ENCODE data around the gene GNB1L.

Gene GNB1L

DNA sequence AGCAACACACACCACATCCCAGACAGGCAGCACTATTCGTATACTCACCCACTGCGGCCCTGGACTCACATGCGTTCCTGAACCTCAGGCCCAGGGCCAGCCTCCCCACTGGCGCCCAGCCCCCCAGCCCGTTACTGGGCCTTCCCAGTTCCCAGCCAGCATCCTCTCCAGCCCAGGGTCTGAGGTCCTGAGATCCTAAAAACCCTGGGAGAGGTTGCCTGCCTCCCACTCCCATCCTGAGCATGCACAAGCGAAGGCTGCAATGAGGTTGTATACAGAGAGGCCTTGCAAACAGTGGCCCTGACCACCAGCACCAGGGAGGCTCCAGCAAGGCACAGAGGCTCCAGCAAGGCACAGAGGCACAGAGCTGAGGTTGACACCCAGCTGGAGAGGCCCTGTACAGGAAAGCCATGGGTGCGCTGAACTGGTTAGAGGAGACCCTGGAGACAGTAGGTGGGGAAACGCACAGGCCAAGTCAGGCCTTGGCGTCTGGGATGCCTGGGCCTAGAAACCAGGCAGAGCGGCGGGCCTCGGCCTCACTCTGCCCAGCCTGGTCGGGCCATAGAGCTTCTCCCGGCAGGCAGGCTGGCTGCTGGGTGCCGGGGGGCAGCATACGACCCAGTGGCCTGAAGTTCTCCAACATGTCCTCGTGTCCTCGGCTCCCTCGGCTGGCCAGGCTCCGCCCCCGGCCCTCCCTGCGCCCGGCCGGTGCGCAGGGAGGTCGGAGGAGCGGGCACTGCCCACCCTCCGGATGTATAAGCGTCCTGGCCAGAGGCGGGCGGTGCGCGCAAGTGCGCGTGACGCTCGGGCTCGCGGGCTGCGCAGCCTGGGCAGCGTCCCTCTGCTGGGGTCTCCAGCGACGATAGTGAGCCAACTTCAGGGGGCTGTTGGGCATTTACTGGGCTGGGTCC, 96.4 kb downstream of the GNB1L start:
- TF ChIP-seq EZH2phosphoT487 (IDR thresholded peaks at IDR 0.05; ENCODE audit: low read depth), result no peak
- H3K9ac ChIP-seq (ENCODE audit: low read length), result no peak overlapping the region
- no peak overlapping the region for H2AFZ ChIP-seq (ENCODE audit: low read depth, low read length)
- H3K4me1 ChIP-seq (ENCODE audit: low read length), result peaks cover 5% of the 10 kb centered on the region
- no peaks in the 10 kb centered on the region for H3K9me3 ChIP-seq (ENCODE audit: insufficient read depth, low read length)
- no peaks in the 10 kb centered on the region for H3K27me3 ChIP-seq (ENCODE audit: low read depth, low read length)
- no peaks in the 10 kb centered on the region for H3K36me3 ChIP-seq (replicated peaks; ENCODE audit: low read depth, low read length)
- no peak overlapping the region for H3K4me3 ChIP-seq (ENCODE audit: low read length)
- no peak overlapping the region for H3K4me2 ChIP-seq (ENCODE audit: low read length)
- H3K27ac ChIP-seq (ENCODE audit: low read length), result no peak overlapping the region
- no peaks in the 10 kb centered on the region for H3K79me2 ChIP-seq (ENCODE audit: low read length)
- no peaks in the 10 kb centered on the region for H4K20me1 ChIP-seq (ENCODE audit: insufficient read depth, low read length)

DNA sequence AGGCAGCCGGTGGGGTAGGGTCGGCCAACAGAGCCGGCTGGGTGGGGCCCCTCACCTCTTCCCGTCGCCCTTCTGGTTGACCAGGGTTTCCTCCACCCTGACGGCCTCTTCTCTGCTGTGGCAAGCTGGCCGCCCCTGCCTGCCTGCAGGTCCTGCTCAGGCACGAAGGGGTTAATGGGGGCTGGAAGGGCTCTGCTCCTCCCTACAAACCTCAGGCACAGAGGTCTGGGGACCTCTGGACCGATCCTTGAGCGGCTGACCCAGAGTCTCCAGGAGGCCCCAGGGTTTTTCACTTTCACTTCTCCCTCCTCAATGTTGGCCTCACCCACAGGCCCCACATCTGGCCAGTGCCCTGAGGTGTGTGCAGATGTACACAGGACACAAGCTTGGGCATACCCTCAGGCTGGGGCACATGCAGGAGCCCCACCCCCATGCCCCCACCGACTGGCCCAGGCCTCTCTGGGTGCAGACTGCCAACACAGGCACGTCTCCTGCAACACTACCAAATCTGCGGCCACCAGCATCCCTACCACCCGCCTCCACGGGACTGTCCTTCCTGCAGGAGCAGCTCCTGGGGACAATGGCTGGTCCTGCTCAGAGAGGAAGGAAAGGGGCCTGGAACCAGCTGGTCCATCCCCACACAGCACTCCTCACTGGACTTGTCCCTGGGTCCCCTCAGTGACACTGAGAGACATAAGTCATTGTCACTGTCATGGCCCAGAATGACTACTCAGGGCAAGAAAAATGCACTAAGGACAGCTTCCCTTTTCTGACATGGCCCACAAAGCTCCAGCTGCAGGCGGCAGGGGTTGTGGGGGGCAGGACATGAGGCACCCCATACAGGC, 97.3 kb downstream of the GNB1L start:
- H3K4me3 ChIP-seq (ENCODE audit: low read length), result peak overlapping the region; percentile 71
- H3K27me3 ChIP-seq (ENCODE audit: low read depth, low read length), result no peaks in the 10 kb centered on the region
- H3K4me2 ChIP-seq (ENCODE audit: low read length), result peak overlapping the region; percentile 56

DNA sequence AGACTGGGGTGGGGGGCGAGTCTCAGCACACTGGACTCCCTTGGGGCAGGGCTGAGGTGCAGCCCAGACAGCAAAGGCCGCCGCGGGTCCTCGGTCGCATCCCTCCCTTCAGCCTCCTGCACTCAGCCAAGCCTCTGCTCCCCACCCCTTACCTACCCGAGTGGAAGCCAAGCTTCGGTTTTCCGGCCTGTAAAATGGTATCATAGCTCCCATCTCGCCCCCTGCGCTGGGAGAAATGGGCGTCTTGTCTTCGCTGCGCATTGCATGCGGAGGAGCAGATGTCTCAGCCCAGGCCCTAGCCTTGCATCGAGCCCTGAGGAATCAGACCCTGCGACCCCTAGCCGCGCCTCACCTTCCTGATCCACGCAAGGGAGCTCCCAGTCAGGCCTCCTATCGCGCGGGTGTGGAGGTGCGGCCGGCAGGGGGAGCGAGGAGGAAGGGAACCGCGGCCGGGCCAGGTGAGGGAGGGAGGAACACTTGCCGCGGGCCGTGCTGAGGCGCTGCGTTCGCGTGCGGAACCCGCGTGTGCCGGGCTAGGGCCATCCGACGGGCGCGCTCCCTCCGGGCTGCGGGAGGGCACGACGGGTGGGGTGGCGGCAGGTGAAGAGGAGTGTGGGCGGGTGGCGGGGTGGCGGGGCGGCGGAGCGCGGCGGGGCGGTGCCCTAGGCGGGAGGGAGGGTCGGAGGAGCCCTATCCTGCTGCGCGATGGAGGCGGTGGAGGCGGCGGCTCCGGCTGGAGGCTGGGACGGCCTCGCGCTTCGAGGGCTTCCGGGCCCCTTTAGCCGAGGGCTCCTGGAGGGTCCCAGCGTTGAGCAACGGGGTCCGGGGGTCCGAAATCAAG, 98.2 kb downstream of the GNB1L start:
- Histone ChIP-seq H2AFZ (ENCODE audit: low read depth, low read length) (no peak overlapping the region; the same call in 1 of the 2 replicates), H3K4me3 (ENCODE audit: low read length) (peak overlapping the region; percentile 71), H3K4me2 (ENCODE audit: low read length) (peak overlapping the region; percentile 56), H3K9me3 (ENCODE audit: insufficient read depth, low read length) (no peaks in the 10 kb centered on the region), H3K36me3 (replicated peaks; ENCODE audit: low read depth, low read length) (no peaks in the 10 kb centered on the region), H4K20me1 (ENCODE audit: insufficient read depth, low read length) (no peaks in the 10 kb centered on the region), H3K27ac (ENCODE audit: low read length) (no peak overlapping the region), H3K9ac (ENCODE audit: low read length) (no peak overlapping the region), H3K4me1 (ENCODE audit: low read length) (peaks cover 5% of the 10 kb centered on the region), H3K27me3 (ENCODE audit: low read depth, low read length) (no peaks in the 10 kb centered on the region), H3K79me2 (ENCODE audit: low read length) (no peaks in the 10 kb centered on the region)
- TF ChIP-seq, protein P1, sequence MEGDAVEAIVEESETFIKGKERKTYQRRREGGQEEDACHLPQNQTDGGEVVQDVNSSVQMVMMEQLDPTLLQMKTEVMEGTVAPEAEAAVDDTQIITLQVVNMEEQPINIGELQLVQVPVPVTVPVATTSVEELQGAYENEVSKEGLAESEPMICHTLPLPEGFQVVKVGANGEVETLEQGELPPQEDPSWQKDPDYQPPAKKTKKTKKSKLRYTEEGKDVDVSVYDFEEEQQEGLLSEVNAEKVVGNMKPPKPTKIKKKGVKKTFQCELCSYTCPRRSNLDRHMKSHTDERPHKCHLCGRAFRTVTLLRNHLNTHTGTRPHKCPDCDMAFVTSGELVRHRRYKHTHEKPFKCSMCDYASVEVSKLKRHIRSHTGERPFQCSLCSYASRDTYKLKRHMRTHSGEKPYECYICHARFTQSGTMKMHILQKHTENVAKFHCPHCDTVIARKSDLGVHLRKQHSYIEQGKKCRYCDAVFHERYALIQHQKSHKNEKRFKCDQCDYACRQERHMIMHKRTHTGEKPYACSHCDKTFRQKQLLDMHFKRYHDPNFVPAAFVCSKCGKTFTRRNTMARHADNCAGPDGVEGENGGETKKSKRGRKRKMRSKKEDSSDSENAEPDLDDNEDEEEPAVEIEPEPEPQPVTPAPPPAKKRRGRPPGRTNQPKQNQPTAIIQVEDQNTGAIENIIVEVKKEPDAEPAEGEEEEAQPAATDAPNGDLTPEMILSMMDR (IDR thresholded peaks at IDR 0.05; ENCODE audit: low read depth, low read length), result peak; percentile 53
- TF ChIP-seq EZH2phosphoT487 (IDR thresholded peaks at IDR 0.05; ENCODE audit: low read depth), result no peak

More for the DNA sequence above, 97.3 kb downstream of the GNB1L start:
- Histone ChIP-seq H3K9me3 (ENCODE audit: insufficient read depth, low read length) (no peaks in the 10 kb centered on the region), H3K36me3 (replicated peaks; ENCODE audit: low read depth, low read length) (no peaks in the 10 kb centered on the region), H4K20me1 (ENCODE audit: insufficient read depth, low read length) (no peaks in the 10 kb centered on the region), H2AFZ (ENCODE audit: low read depth, low read length) (no peak overlapping the region), H3K9ac (ENCODE audit: low read length) (no peak overlapping the region), H3K79me2 (ENCODE audit: low read length) (no peaks in the 10 kb centered on the region), H3K27ac (ENCODE audit: low read length) (no peak overlapping the region), H3K4me1 (ENCODE audit: low read length) (peaks cover 5% of the 10 kb centered on the region)
- TF ChIP-seq EZH2phosphoT487 (IDR thresholded peaks at IDR 0.05; ENCODE audit: low read depth), result no peak
- TF ChIP-seq, protein P1 (IDR thresholded peaks at IDR 0.05; ENCODE audit: low read depth, low read length), result no peak

DNA sequence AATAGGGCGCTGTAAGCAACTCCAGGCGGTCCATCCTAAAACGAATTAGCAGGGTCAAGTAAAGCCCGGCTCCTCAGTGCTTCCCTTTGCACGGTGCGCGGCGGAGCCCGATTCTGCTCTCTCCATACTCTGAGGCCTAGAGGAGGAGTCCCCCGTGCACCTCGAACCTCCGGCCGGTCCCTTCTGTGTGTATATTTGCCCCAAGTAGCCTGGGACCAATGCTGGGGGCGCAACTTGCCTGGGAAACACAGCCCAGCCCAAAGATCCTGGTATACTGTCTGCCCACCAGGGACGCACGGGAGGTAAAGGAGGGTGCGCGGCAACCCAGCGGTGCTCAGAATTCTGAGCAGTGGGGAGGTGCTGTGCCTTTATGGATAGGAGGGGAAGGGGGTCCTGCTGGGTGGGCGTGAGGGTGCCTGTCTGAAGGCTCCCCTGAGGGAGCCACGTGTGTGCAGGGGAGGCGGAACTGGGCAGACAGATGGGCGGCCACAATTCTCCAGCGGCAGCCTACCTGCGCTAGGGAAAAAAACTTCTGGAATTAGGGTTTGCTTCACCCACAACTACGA, 98.9 kb downstream of the GNB1L start:
- peaks cover 5% of the 10 kb centered on the region for H3K4me1 ChIP-seq (ENCODE audit: low read length)
- H4K20me1 ChIP-seq (ENCODE audit: insufficient read depth, low read length), result no peaks in the 10 kb centered on the region
- H3K36me3 ChIP-seq (replicated peaks; ENCODE audit: low read depth, low read length), result no peaks in the 10 kb centered on the region
- TF ChIP-seq, protein P1 (IDR thresholded peaks at IDR 0.05; ENCODE audit: low read depth, low read length), result no peak
- no peak for TF ChIP-seq EZH2phosphoT487 (IDR thresholded peaks at IDR 0.05; ENCODE audit: low read depth)
- H2AFZ ChIP-seq (ENCODE audit: low read depth, low read length), result no peak overlapping the region
- no peaks in the 10 kb centered on the region for H3K9me3 ChIP-seq (ENCODE audit: insufficient read depth, low read length)
- no peak overlapping the region for H3K27ac ChIP-seq (ENCODE audit: low read length)
- H3K79me2 ChIP-seq (ENCODE audit: low read length), result no peaks in the 10 kb centered on the region
- no peak overlapping the region for H3K4me2 ChIP-seq (ENCODE audit: low read length)
- no peak overlapping the region for H3K9ac ChIP-seq (ENCODE audit: low read length)
- no peak overlapping the region for H3K4me3 ChIP-seq (ENCODE audit: low read length)
- peaks cover 4% of the 10 kb centered on the region; the same call in 1 of the 2 replicates for H3K27me3 ChIP-seq (ENCODE audit: low read depth, low read length)
